Mucosa of stomach (tissue), 1 donor: ENCODE data around the gene NCK1.
"Not testable (repeated sequence)": the region's sequence is repeated elsewhere in the genome, so short reads cannot be mapped to it uniquely, and the experiment has no call there.

Experiments
- H3K27me3 ChIP-seq: one replicate; pipeline ENCODE4 v1.7.0; 2013; ENCODE audit warnings: mild to moderate bottlenecking, low read length; ENCODE audit not compliant: control insufficient read depth, insufficient read depth
- H3K36me3 ChIP-seq: one replicate; pipeline ENCODE4 v1.7.0; 2013; ENCODE audit warnings: low read length; ENCODE audit not compliant: control insufficient read depth, insufficient read depth
- H3K4me1 ChIP-seq: one replicate; pipeline ENCODE4 v1.7.0; 2013; ENCODE audit warnings: mild to moderate bottlenecking, low read length; ENCODE audit not compliant: control insufficient read depth, insufficient read depth
- H3K4me3 ChIP-seq: one replicate; pipeline ENCODE4 v1.7.0; 2013; ENCODE audit warnings: low read length
- H3K9ac ChIP-seq: one replicate; pipeline ENCODE4 v1.7.0; 2013; ENCODE audit warnings: mild to moderate bottlenecking, low read length, moderate library complexity
- H3K9me3 ChIP-seq: one replicate; pipeline ENCODE4 v1.7.0; 2013; ENCODE audit warnings: mild to moderate bottlenecking, low read length, moderate library complexity; ENCODE audit not compliant: control insufficient read depth
- donor health status: Pancreatic carcinoma.

Gene NCK1

GRCh38 chr3:136879510-136879909 lies 17.5 kb downstream of the NCK1 start:
- H3K4me1 ChIP-seq, H3K4me3 ChIP-seq, H3K36me3 ChIP-seq, H3K9ac ChIP-seq, H3K27me3 ChIP-seq, H3K9me3 ChIP-seq: not testable (repeated sequence)

DNA sequence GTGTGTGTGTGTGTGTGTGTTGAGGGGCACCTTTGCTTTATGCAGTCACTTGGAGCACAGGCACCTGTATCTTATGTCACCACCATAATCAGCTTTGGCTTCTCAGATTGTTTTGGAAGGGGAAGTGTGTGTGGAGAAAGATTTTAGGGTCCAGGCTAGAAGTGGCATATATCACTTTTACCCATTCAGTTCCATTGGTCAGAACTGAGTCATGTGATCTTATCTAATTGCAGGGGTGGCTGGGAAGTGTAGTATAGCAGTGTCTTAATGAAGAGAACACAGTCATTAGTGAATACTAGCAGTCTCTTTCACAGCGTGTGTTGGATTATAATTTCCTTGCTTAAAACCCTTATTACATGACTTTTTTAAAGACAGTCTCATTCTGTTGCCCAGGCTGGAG lies 20.6 kb downstream of the NCK1 start:
- no peaks in the 10 kb centered on the region for H3K4me1 ChIP-seq

GRCh38 chr3:136883967-136884720 lies 22.1 kb downstream of the NCK1 start:
- H3K9me3 ChIP-seq = no peaks in the 10 kb centered on the region
- no peaks in the 10 kb centered on the region for H3K27me3 ChIP-seq
- H3K4me1 ChIP-seq = no peaks in the 10 kb centered on the region
- no peaks in the 10 kb centered on the region for H3K36me3 ChIP-seq
- H3K4me3 ChIP-seq = no peak overlapping the region
- no peak overlapping the region for H3K9ac ChIP-seq

More for the DNA sequence above, 20.6 kb downstream of the NCK1 start:
- H3K36me3 ChIP-seq = no peaks in the 10 kb centered on the region
- H3K9ac ChIP-seq = no peak overlapping the region
- no peak overlapping the region for H3K4me3 ChIP-seq
- H3K27me3 ChIP-seq = no peaks in the 10 kb centered on the region
- H3K9me3 ChIP-seq = no peaks in the 10 kb centered on the region

DNA sequence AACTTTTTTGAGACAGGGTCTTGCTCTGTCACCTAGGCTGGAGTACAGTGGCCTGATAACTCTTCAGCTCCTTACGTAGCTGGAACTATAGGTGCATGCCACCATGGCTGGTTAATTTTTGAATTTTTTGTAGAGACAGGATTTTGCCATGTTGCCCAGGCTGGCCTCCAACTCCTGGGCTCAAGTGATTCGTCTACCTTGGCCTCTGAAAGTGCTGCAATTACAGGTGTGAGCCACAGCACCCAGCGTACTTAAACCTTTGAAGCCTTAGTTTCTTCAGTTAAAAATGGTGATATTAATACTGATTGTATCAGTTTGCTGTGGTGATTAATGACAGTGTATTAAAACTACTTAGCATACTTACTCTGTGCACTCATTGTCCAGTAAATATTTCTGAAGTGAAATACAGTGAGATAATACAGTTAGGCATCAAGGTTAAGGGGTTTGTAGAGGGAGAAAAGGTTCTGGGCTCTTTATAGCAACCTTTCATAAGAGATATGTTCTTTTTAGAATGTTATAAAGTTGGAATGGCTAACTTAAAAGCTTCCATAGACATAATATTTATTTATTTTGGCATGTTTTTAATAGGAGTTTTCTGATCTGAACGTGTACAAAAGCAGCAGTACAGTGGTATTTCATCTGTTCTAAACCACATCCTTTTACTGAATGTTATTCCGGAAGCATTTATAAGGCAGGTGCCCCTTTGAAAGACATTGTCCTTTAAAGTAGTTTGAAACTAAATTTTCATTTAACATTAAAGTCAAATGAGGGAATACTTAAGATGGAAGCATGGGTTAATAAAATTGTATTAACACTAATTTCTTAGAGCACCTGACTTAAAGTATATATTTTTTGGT lies 23.6 kb downstream of the NCK1 start:
- Histone ChIP-seq H3K36me3 (no peaks in the 10 kb centered on the region), H3K27me3 (no peaks in the 10 kb centered on the region), H3K9me3 (no peaks in the 10 kb centered on the region), H3K4me1 (no peaks in the 10 kb centered on the region), H3K9ac (no peak overlapping the region), H3K4me3 (no peak overlapping the region)

DNA sequence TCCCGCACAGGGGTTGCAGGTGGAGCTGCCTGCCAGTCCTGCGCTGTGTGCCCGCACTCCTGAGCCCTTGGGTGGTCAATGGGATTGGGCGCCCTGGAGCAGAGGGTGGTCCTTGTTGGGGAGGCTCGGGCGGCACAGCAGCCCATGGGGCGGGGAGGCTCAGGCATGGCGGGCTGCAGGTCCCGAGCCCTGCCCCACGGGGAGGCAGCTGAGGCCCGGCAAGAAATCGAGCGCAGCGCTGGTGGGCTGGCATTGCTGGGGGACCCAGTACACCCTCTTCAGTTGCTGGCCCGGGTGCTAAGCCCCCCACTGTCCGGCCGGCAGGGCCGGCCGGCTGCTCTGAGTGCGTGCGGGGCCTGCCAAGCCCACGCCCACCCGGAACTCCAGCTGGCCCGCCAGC lies 27.9 kb downstream of the NCK1 start:
- Histone ChIP-seq H3K4me1 (peaks cover 12% of the 10 kb centered on the region), H3K36me3 (no peaks in the 10 kb centered on the region), H3K27me3 (no peaks in the 10 kb centered on the region), H3K9ac (no peak overlapping the region), H3K4me3 (no peak overlapping the region), H3K9me3 (no peaks in the 10 kb centered on the region)

DNA sequence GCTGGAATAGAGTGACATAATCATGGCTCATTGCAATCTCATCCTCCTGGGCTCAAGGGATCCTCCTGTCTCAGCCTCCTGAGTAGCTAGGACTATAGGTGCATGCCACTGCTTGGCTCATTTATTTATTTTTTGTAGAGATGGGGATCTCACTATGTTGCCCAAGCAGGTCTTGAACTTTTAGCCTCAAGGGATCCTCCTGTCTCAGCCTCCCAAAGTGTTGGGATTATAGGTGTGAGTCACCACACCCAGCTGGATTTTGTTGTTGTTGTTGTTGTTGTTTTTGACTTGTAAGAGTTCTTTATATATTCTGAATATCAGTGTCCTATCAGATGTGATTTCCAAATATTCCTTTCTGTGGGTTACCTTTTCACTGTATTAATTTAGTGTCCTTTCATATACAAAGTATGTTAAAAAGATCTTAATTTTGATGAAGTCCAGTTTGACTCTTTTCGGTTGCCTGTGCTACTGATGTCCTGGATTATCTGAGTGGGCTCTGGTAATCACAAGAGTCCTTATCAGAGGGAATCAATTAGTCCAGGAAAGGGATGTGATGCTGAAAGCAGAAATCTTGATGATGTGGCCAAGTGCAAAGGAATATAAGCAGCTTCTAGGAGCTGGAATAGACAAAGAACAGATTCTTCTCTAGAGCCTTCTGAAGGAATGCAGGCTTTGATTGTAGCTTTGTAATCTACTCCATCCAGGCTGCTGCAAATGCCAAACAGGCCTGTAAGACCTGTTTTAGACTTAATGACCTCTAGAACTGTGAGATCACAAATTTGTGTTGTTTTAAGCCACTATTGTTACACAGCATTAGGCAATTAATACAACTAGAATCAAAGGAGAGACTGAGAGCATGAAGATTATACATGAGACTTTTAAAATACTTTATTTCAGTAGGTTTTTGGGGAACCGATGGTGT lies 30.2 kb downstream of the NCK1 start:
- Histone ChIP-seq H3K9ac (no peak overlapping the region), H3K4me3 (no peak overlapping the region), H3K9me3 (no peaks in the 10 kb centered on the region), H3K36me3 (no peaks in the 10 kb centered on the region), H3K4me1 (peaks cover 12% of the 10 kb centered on the region), H3K27me3 (no peaks in the 10 kb centered on the region)

DNA sequence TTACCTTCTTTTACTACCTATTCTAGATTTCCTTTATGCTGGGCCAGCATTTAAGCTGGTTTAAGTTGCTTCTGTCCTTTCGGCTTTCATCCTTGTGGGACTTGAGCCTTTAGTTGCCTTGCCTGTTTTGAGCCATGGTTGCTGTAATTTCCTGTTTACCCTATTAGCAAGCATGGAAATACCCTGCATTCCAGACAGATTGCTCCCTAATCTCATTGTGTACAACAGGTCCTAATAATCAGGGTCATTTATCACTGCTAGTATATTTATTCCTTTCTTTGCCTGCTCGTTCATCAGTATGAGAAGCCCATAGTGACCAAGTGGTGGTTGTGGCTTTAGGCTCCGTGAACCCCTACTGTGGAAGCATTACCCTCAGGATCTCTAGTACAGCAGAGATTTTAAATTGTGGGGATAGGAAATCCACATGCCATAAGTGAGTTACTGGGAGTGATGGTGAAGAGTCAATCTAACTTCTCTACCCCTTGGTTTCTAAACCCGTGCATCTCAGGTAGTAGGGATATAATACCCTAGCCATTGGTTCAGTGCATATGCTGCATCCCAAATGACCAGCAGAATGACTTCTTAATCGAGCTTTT lies 31.9 kb downstream of the NCK1 start:
- Histone ChIP-seq H3K9me3 (no peaks in the 10 kb centered on the region), H3K27me3 (no peaks in the 10 kb centered on the region), H3K36me3 (no peaks in the 10 kb centered on the region), H3K4me1 (peaks cover 12% of the 10 kb centered on the region), H3K9ac (no peak overlapping the region), H3K4me3 (no peak overlapping the region)

- H3K4me1 ChIP-seq = peaks cover 12% of the 10 kb centered on the region
- H3K9ac ChIP-seq, H3K9me3 ChIP-seq, H3K36me3 ChIP-seq, H3K4me3 ChIP-seq, H3K27me3 ChIP-seq: not testable (repeated sequence)
These were observed 35.2 kb downstream of the NCK1 start for GRCh38 chr3:136897171-136897570.

- peaks cover 3% of the 10 kb centered on the region for H3K9me3 ChIP-seq
- peaks cover 7% of the 10 kb centered on the region for H3K4me1 ChIP-seq
- H3K9ac ChIP-seq = no peak overlapping the region
- no peaks in the 10 kb centered on the region for H3K27me3 ChIP-seq
- no peak overlapping the region for H3K4me3 ChIP-seq
- no peaks in the 10 kb centered on the region for H3K36me3 ChIP-seq
These were observed 36.5 kb downstream of the NCK1 start for GRCh38 chr3:136898549-136898948.

DNA sequence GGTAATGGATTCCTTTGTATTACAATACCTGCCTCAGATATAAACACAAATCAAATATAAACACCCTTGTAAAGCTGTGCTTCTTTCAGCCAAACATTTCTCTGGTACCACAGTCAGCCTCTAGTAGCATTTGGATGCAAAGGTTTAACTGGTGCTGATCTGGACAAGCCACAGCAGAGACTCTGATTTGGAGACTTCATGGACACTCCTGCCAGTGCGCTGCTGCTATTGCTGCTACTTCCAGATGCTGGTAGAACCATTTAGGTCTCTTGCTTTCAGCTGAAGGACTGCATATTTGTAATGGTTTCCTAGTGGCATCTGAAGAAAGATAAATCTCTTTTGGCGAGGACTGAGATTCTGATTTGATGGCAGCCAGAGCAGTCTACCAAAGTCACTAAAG lies 36.9 kb downstream of the NCK1 start:
- H3K9ac ChIP-seq = no peak overlapping the region
- H3K4me1 ChIP-seq = peaks cover 3% of the 10 kb centered on the region
- no peak overlapping the region for H3K4me3 ChIP-seq
- H3K9me3 ChIP-seq = peaks cover 7% of the 10 kb centered on the region
- no peaks in the 10 kb centered on the region for H3K36me3 ChIP-seq
- H3K27me3 ChIP-seq = no peaks in the 10 kb centered on the region

GRCh38 chr3:136899622-136900158 lies 37.7 kb downstream of the NCK1 start:
- H3K36me3 ChIP-seq = no peaks in the 10 kb centered on the region
- H3K4me3 ChIP-seq = no peak overlapping the region
- H3K9me3 ChIP-seq = peaks cover 10% of the 10 kb centered on the region
- H3K4me1 ChIP-seq = no peaks in the 10 kb centered on the region
- H3K27me3 ChIP-seq = no peaks in the 10 kb centered on the region
- no peak overlapping the region for H3K9ac ChIP-seq
